HL-60/S4 (cell line): ENCODE data around the gene SSTR4.

ENCODE experiments used
- in situ Hi-C: fragments of 300-500 bp; cut with MboI; formaldehyde crosslinking; loops from 2 replicates; pipeline ENCODE4 v1.14.3; 2022; ENCODE audit warnings: low sequenced_read_pairs

SSTR4 gene

DNA sequence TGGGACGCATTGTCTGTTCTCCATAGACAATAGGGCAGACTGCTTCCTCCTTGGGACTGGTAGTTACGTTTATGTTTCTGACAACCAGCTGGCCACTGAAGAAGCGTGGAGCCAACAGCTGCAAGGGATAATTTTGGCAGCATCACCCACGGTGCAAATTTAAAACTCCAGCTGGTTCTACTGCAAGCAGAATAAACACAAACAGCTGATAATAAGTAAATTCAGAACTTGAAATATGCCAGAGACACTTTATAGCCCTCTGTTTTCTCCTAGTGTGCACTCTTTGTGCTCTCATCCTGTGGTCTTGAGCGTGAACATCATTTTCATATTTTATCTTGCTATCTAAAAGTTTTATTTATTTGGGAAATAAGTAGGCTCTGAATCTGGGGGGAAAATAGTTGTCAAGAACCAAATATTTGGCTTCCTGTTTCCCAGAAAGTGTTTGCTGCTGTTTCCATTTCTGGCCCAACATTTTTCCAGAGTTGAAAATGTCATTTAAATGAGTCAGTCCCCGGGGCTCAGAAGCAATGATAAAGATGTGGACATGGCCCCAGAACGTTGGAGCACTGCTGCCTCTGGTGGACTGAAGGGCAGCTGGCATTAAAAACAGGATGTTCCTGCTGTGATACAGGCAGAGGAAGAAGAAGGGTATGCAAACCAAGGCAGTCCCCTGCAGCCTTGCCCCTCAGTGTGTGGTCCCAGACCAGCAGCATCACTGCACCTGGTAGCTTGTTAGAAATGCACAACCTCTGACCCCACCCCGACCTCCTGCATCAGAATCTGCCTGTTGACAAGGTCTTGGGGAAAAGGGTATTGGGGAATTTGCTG, 26.8 kb downstream of the SSTR4 start:
- in situ Hi-C loops: no loop called here

GRCh38 chr20:23062632-23063031, 27.5 kb downstream of the SSTR4 start:
- in situ Hi-C loops: no loop called here

DNA sequence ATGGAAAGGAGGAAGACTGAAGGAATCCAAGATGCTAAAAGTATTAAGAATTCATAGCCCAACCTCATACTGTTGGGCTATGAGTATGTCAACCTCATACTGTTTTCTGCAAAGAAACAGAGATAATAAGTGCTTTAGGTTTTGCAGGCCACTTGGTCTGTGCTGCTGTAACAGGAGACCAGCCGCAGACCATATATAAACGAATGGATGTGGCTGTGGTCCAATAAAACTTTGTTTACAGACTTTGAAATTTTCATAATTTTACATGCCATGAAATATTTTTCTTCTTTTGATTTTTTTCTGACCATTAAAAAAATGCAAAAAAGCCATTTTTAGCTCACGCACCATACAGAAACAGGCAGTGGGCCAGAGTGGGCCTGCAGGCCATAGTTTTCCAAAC, 28.1 kb downstream of the SSTR4 start:
- in situ Hi-C loops: no loop called here

DNA sequence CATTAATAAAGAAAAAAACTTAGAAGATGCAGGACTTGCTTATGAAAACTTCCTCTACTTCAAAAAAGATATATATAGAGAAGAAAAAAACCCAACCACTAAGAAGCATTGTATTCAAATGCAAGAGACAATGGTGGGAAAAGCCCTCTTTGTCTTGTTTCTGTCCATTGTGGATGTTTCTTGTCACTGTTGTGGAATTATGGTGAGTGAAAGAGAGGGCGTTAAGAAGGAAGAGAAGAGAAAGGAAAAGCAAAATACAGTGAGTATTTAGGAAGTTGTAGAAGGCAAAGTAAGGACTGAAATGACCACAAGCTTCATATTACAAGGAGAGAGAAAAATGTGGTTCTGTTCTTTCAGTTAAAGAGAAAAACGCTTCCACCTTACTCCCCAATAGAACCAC, 28.5 kb downstream of the SSTR4 start:
- in situ Hi-C loops: no loop called here

DNA sequence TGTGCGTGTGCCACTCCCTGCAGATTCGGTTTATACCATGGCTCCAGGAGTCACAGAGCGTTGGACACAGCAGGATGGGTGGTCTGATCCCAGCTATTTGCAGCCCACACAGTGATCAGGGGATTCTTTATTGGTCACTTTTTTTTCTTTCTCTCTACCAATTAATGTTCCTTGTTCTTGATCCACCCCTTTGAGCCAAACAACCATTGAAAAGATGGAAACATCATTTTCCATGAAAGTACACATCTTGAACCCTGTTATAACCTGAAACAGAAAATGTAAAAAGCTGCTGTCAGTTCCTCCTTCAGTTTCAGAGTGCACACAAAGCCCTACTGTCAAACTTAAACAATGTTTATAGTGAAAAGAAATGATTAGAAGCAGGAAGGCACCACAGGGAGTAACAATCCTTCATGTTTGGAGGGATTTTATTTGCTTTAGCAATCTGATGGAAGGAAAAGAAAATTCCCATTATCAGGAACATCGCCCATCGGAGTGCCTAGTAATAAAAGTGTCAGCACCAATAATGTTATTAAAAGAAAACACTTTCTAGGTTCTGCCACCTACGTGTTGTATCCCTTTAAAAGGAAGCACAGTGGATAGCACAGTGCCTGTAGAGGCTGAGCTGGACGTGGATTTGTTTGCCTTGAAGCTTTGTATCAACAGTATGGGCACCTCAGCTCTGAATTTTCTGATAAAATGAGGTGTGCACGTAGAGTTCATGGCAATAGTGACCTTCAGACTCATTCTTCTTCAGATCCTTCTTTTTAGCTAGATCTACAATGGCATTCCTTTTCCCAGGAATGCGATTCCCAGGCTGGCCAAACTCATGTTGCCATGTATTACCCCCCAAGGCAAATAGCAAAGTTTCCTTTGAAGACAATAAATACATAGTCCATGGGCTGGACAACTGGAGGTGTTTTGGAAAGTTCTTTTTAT, 30.4 kb downstream of the SSTR4 start:
- in situ Hi-C loops: no loop called here

DNA sequence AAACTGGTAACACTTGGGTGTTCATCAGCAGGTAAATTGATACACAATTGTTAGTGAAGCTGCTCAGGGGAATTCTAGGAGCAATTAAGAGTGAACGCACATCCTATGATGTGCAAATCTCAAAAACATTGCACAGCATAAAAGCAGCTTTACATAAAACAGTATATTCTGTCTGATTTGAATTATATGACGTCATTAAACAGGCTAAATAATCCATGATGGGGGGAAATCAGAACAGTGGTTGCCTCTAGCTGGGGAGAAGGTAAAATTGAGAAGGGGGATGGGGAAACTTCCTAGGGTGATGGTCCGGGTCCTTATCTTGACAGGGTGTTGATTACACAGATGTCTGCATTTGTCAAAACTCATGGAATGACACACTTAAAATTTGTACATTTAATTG, 31.7 kb downstream of the SSTR4 start:
- in situ Hi-C loops: no loop called here

DNA sequence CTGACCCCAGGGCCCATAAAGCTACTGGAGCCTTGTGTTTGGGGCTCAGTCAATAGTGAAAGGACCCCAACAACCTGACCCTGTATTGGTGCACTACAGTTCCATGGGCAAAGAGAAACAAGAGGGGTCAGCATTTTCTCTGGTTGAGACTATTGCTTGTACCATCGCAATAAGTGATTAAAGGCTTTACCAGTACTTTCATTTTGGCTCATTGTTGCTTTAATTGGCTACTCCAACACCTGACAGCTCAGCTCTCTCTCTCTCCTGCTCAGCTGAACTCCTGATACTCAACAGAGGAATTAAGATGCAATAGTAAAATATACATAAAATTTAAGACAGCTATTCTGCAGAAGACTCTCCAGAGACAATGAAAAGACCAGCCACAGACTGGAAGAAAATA, 33.2 kb downstream of the SSTR4 start:
- in situ Hi-C loops: no loop called here

- in situ Hi-C loops: no loop called here
Observed at GRCh38 chr20:23069108-23069507, 34.0 kb downstream of the SSTR4 start.

DNA sequence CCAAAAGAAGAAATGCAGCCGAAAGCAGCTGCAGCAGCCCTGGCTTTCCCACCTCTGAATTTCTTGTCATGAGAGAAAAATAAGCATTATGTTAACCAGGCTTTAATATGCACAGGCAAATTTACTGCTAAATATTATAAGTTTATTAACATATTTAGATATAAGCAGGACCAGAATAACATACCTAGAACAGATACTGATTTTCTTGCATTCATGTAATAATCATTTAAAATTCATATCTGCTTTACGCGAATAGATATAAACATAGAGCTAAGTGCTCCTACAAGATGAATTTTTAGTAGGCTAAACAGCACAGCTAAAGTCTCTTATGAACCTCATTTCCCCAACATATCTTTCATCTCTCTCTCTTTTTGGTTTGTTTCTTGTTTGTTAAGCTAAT, 36.3 kb downstream of the SSTR4 start:
- in situ Hi-C loops: no loop called here

- in situ Hi-C loops: no loop called here
Observed at GRCh38 chr20:23071996-23072395, 36.9 kb downstream of the SSTR4 start.

DNA sequence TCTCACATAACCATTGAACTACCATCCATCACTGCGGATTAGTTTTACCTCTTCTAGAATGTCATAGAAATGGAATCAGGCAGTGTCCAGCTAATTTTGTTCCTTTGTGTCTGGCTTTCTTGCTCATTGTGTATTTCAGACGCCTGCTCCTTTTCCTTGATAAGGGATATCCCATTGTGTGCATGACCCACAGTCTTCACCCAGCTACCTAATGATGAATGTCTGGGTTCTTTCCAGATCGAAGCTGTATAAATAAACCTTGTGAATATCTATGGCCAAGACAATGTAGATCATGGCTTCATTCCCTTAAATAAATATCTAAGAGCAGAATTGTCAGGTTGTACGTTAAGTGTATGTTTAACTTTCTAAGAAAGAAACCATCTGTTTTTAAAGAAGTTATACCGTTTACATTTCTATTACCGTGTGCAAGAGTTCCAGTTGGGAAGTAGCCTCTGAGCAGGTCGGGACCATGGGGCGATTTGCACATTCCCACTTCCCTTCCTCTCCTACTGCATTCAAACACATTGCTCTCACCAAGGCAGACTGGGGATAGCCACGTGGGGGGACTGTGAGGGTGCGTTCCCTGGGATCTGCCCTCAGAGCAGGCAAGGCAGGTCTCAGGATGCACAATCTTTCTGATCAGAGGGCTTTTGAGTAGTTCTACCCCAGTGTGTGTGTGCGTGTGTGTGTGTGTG, 37.9 kb downstream of the SSTR4 start:
- in situ Hi-C loops: no loop called here

GRCh38 chr20:23074052-23074451, 38.9 kb downstream of the SSTR4 start:
- in situ Hi-C loops: no loop called here

GRCh38 chr20:23077277-23077676, 42.2 kb downstream of the SSTR4 start:
- in situ Hi-C loops: no loop called here

DNA sequence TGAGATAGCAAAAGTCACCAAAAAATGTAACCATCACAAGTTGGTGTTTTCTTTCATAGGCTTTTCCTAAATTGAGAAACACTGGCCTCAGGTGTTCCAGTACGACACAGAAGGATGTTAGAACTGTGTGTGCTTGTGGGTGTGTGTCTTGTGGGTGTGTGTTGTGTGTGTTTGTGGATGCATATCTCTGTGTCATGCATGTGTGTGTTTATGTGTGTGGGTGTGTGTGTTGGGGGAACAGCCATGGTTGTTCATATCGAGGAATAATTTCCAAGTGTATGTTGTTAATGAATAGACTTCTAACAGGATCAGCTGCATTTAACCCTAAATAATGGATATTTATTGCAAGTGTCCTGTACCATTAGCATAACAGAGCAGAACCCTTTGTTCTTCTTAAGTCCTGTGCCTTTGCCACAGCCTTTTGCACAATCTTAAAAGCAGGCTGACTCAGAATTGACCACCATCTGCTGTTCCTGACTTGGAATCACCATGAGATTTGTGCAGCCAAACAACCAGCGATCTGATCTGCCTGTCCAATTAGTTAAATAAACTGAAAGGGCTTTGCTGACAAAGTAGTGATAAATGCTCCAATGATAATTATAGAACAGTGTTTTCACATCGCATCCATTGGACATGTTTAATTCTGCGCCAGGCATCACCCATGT, 43.4 kb downstream of the SSTR4 start:
- in situ Hi-C loops: no loop called here

- in situ Hi-C loops: no loop called here
Observed at GRCh38 chr20:23079016-23079351, 43.9 kb downstream of the SSTR4 start.

DNA sequence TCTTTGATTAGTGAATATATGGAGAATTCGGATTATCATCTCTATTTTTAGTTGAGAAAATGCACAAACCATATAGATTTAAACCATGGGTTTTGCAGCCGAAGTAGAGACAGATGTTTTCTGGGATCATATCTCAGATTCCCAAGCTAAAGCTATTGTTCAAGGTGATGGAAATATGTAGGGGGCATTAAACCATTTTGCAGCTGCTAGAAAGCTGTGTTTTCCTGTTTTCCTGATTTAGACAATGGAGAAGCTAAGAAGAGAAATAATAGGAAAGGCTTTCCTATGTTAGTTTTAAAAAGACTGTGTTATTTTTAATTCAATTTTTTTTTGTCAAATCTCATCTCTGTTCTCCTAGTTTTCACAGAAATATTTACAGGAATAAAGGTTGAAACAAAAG, 44.8 kb downstream of the SSTR4 start:
- in situ Hi-C loops: no loop called here

DNA sequence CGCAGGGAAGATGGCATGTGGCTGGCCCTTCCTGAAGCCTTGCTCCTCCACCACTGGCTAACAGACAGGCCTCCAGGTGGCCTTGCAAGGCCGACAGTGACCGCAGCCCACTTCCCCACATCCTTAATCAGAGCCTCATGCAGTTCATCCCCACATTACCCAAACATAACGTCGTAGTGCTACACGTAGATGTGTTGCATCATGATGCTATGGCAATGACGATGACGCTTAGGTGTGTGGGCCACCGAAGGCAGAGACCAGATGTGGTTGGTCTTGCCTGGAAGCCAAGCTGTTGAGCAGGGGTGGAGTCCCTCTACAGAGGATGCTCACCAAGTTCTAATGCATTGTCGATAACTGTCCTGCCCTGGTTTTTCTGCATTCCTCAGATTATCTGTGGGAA, 45.4 kb downstream of the SSTR4 start:
- in situ Hi-C loops: no loop called here

GRCh38 chr20:23081263-23081819, 46.2 kb downstream of the SSTR4 start:
- in situ Hi-C loops: no loop called here

DNA sequence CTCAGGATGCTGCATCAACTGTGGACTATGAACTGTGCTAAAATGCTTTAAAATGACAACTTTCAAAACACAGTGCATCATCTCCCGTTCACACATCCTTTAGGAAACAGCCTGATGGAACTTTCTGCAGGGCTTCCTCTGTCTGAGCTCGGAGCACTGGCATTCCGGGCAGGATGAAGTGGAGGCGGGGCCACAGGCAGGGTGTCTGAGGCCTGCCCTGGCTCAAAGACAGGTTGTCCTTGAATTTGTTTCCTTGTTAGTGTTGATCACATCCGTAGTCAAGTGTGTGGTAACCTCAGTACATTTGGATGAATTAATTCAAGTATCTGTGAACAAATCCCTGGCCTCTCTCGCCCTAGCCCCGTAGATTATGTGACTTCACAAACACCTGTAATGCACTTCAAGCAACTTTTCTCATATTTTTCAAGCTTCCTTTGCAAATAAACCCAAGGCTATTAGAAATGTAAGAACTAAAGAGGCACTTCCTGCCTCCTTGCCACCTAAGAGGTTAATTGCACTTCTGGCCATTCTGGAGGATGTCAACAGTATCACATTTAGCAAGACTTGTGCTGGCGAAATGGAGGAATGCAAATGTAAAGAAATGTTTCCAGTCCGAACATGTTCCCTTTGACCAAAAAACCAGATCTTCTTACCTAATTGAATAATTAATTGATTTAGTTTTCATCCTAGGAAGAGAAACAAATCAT, 47.9 kb downstream of the SSTR4 start:
- in situ Hi-C loops: no loop called here
